ENCODE measurements around the gene ACAD10.
"Not testable (repeated sequence)": the region's sequence is repeated elsewhere in the genome, so short reads cannot be mapped to it uniquely, and the experiment has no call there.

The ACAD10 gene

DNA sequence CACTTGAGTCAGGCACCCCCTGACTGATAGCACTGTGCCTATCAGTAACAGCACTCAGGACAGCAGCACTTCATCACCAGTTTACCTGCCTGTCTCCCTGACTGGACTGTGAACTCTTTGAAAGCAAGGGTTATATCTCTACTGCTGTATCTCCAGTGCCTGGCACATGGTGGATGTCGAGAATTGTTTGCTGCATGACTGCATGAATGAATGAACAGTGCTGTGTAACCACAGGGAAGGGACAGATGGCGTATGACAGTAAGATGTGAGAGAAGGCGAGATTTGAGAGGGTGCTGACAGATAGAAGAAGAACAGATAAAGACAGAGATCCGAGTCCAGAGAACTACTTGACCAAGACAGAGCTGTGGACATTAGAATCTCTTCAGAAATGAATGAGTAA lies 29.8 kb upstream of the ACAD10 start:
- Histone ChIP-seq H3K9ac (ENCODE audit: low read length) (no peak overlapping the region), H3K9me3 (ENCODE audit: low read length) (no peaks in the 10 kb centered on the region), H3K4me3 (ENCODE audit: low read depth in 1 of 2, low read length in 2 of 2) (no peak overlapping the region), H3K27ac (ENCODE audit: low read depth, low read length) (no peak overlapping the region), H3K36me3 (ENCODE audit: insufficient read depth, low read length) (peaks cover 58% of the 10 kb centered on the region), H3K27me3 (ENCODE audit: control insufficient read depth in 1 of 2, insufficient read depth in 2 of 2, low read length in 2 of 2) (no peaks in the 10 kb centered on the region), H3K4me1 (ENCODE audit: insufficient read depth, low read length) (no peaks in the 10 kb centered on the region)

DNA sequence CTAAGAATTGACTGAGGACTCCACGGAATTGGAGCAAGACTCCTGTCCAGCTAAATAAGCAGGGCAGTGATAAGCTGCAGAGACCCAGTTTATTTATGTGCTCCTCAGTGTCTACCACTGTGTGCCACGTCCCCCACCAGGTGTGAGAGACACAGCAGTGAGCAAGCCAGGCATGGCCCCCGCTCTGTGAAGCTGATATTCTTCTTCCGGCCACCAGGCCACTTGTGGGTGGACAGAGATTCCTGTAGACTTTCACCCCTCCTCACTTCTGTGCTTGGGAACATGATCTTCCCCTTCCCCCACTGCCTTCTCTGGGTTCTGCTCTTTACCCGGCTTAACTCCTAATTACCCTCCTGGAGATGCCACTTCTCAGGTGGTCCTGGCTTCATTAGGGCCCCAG lies 21.4 kb upstream of the ACAD10 start:
- Histone ChIP-seq H3K9me3 (ENCODE audit: low read length) (no peaks in the 10 kb centered on the region), H3K4me3 (ENCODE audit: low read depth in 1 of 2, low read length in 2 of 2) (no peak overlapping the region), H3K27me3 (ENCODE audit: control insufficient read depth in 1 of 2, insufficient read depth in 2 of 2, low read length in 2 of 2) (no peaks in the 10 kb centered on the region), H3K4me1 (ENCODE audit: insufficient read depth, low read length) (no peaks in the 10 kb centered on the region), H3K9ac (ENCODE audit: low read length) (no peak overlapping the region), H3K36me3 (ENCODE audit: insufficient read depth, low read length) (peaks cover 60% of the 10 kb centered on the region), H3K27ac (ENCODE audit: low read depth, low read length) (no peak overlapping the region)

DNA sequence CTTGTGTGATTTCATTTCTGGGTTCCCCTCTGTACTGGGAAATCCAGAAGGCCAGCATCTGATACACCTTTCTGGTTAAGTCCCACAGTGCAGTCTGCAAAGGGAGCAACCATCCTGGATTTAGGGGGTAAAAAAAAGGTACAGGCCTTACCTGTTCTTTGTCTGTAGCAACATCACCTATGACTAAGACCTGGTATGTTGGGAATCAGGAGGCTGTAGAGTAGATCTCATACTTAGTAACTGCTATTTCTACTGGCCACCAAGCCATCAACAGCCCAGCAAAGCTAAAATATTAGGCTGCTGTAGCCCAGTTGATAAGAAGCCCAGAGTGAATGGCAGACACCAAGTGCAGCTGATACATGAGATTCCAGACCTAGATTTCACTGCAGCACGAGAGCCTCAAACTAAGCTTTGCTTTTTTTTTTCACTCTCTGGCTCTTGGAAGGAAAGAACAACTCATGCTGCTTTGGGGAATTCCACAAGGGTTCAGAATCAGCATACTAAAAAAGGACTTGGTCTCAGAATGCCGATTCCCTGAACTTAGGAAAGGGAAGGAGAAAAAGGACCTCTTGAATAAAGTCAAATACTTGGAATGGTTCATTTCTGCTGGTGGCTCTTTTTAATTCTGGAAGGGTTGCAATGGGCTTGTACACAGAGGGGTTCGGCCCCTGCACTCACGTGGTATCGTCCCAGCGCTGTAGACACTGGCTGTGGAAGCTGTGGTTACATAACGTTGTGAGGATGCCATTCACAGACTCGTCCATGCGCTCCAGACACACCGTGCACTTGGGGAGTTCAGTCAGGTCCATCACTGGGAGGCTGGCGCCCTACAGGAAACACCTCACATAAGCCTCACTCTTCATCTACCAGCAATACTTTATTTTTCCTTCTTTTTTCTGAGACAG lies 20.6 kb upstream of the ACAD10 start:
- Histone ChIP-seq H3K9ac (ENCODE audit: low read length) (no peak overlapping the region), H3K4me1 (ENCODE audit: insufficient read depth, low read length) (no peaks in the 10 kb centered on the region), H3K4me3 (ENCODE audit: low read depth in 1 of 2, low read length in 2 of 2) (no peak overlapping the region), H3K27me3 (ENCODE audit: control insufficient read depth in 1 of 2, insufficient read depth in 2 of 2, low read length in 2 of 2) (no peaks in the 10 kb centered on the region), H3K9me3 (ENCODE audit: low read length) (no peaks in the 10 kb centered on the region), H3K36me3 (ENCODE audit: insufficient read depth, low read length) (peaks cover 60% of the 10 kb centered on the region), H3K27ac (ENCODE audit: low read depth, low read length) (no peak overlapping the region)

DNA sequence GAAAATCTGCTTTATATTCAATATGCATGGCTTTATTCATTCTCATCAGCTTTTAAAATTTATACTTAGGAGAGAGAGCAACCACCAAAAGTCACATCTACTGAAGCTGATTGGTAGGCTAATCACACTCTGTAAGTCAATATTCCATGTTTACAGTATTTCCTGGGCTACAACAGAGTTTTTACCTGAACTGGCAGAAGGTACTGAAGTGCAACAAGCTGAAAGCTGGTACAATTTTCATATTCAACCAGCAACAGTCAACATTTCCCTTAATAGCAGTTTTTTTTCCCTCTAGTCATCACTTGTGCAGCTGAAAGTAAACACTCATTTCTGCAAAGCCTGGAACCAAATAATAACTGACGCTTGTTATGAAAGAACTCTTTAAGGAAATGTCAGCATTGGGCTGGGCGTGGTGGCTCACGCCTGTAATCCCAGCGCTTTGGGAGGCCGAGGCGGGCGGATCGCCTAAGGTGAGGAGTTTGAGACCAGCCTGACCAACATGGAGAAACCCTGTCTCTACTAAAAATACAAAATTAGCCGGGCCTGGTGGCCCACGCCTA lies 13.0 kb upstream of the ACAD10 start:
- peaks cover 4% of the 10 kb centered on the region for H3K4me1 ChIP-seq (ENCODE audit: insufficient read depth, low read length)
- no peaks in the 10 kb centered on the region for H3K9me3 ChIP-seq (ENCODE audit: low read length)
- H3K4me3 ChIP-seq (ENCODE audit: low read depth in 1 of 2, low read length in 2 of 2), result no peak overlapping the region
- peaks cover 69% of the 10 kb centered on the region for H3K36me3 ChIP-seq (ENCODE audit: insufficient read depth, low read length)
- no peak overlapping the region for H3K9ac ChIP-seq (ENCODE audit: low read length)
- H3K27me3 ChIP-seq (ENCODE audit: control insufficient read depth in 1 of 2, insufficient read depth in 2 of 2, low read length in 2 of 2), result no peaks in the 10 kb centered on the region
- H3K27ac ChIP-seq (ENCODE audit: low read depth, low read length), result no peak overlapping the region

DNA sequence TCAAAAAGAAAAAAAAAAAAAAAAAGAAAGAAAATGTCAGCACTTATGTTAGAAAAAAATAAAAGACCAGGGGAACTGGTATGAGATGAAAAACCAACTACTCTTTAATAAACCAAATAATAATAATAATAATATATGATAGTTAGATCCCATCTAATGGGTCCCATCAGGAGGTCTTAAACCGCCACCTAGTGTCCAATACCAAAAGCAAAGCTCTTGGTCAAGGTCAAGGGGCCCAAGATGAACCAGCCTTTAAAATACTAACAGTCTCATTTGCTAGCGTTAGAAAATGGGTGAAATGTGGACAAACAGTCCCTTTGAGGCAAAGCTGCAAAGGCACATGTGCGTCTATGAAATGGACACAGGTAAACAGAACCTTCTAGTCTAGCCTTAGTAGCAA lies 12.3 kb upstream of the ACAD10 start:
- no peaks in the 10 kb centered on the region for H3K27me3 ChIP-seq (ENCODE audit: control insufficient read depth in 1 of 2, insufficient read depth in 2 of 2, low read length in 2 of 2)
- no peak overlapping the region for H3K9ac ChIP-seq (ENCODE audit: low read length)
- no peak overlapping the region for H3K27ac ChIP-seq (ENCODE audit: low read depth, low read length)
- H3K36me3 ChIP-seq (ENCODE audit: insufficient read depth, low read length), result peaks cover 72% of the 10 kb centered on the region
- peaks cover 4% of the 10 kb centered on the region for H3K4me1 ChIP-seq (ENCODE audit: insufficient read depth, low read length)
- no peaks in the 10 kb centered on the region for H3K9me3 ChIP-seq (ENCODE audit: low read length)
- H3K4me3 ChIP-seq (ENCODE audit: low read depth in 1 of 2, low read length in 2 of 2), result no peak overlapping the region

DNA sequence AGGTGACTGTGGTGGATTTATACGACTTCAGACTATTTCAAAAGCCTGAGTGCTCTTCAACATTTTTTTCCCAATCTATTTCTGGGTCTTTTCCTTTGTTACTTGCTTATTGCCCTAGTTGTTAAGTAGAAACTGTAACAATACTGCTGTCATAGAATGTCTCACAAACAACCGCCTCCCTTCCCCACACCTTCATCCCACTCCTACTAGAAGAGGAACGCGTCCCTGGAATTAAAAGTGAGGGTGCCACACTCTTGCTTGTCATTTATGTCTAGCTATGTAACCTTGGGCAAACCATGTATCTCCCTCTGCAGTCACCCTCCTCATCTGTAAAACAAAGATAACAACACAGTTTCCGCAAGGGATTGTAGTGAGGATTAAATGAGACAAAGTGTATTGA lies 8.7 kb upstream of the ACAD10 start:
- H3K9ac ChIP-seq (ENCODE audit: low read length), result no peak overlapping the region
- peaks cover 64% of the 10 kb centered on the region for H3K36me3 ChIP-seq (ENCODE audit: insufficient read depth, low read length)
- H3K4me1 ChIP-seq (ENCODE audit: insufficient read depth, low read length), result peaks cover 4% of the 10 kb centered on the region
- H3K9me3 ChIP-seq (ENCODE audit: low read length), result no peaks in the 10 kb centered on the region
- no peaks in the 10 kb centered on the region for H3K27me3 ChIP-seq (ENCODE audit: control insufficient read depth in 1 of 2, insufficient read depth in 2 of 2, low read length in 2 of 2)
- H3K4me3 ChIP-seq (ENCODE audit: low read depth in 1 of 2, low read length in 2 of 2), result no peak overlapping the region
- H3K27ac ChIP-seq (ENCODE audit: low read depth, low read length), result no peak overlapping the region

DNA sequence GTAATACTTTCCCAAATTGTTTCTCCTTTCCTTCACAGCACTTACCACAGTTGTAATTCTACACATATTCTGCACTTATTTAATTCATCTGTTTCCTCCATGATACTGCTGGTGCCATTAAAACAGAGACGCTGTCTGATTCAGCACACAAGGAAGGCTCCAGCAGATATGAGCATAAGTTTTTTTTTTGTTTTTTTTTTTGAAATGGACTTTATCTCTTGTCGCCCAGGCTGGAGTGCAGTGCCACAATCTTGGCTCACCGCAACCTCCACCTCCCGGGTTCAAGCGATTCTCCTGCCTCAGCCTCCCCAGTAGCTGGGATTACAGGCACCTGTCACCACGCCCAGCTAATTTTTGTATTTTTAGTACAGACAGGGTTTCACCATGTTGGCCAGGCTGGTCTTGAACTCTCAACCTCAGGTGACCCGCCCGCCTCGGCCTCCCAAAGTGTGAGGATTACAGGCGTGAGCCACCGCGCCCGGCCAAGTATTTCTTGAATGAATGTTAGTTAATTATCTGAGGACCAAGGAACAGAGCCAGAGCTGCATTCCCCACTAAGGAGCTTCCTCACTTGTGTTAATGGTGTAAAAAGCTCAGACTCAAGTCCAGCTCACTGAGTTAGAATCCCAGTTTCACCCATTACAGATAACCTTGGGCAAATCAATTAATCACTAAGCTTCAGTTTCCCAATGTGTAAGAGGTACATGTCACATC lies 1.2 kb upstream of the ACAD10 start:
- H3K27ac ChIP-seq (ENCODE audit: low read depth, low read length); H3K27me3 ChIP-seq (ENCODE audit: control insufficient read depth in 1 of 2, insufficient read depth in 2 of 2, low read length in 2 of 2); H3K9me3 ChIP-seq (ENCODE audit: low read length): not testable (repeated sequence)
- peak overlapping the region; percentile 97 for H3K9ac ChIP-seq (ENCODE audit: low read length)
- peaks cover 27% of the 10 kb centered on the region for H3K4me1 ChIP-seq (ENCODE audit: insufficient read depth, low read length)
- H3K36me3 ChIP-seq (ENCODE audit: insufficient read depth, low read length), result peaks cover 22% of the 10 kb centered on the region
- H3K4me3 ChIP-seq (ENCODE audit: low read depth in 1 of 2, low read length in 2 of 2), result peak overlapping the region; percentile 87 to 100

DNA sequence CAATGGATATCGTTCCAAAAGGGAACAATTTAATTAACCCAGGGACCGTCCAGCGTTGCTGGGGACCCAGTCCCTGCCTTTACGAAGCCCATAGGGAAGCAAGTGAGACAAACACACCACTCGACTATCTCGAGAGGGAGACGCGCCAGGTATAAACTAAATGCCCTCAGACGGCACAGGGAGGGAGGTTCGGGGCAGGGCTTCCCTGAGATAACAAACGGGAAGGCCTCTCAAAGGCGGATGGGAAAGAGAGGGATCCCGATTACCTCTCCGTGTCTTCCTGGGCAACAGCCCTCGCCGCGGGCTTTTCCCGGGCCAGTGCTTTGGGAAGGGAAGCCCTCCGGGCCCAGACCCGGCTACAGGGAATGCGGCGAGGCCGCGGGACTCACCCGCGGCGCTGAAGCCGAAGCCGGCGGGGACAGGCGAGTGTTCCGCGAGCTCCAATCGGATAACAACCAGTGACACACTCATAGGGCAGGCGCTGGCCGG lies 487 bp upstream of the ACAD10 start:
- peaks cover 16% of the 10 kb centered on the region for H3K36me3 ChIP-seq (ENCODE audit: insufficient read depth, low read length)
- no peaks in the 10 kb centered on the region for H3K9me3 ChIP-seq (ENCODE audit: low read length)
- H3K27ac ChIP-seq (ENCODE audit: low read depth, low read length), result peak overlapping the region; percentile 93
- peaks cover 27% of the 10 kb centered on the region for H3K4me1 ChIP-seq (ENCODE audit: insufficient read depth, low read length)
- H3K4me3 ChIP-seq (ENCODE audit: low read depth in 1 of 2, low read length in 2 of 2), result peak overlapping the region; percentile 87 to 100
- no peaks in the 10 kb centered on the region for H3K27me3 ChIP-seq (ENCODE audit: control insufficient read depth in 1 of 2, insufficient read depth in 2 of 2, low read length in 2 of 2)
- peak overlapping the region; percentile 97 for H3K9ac ChIP-seq (ENCODE audit: low read length)

DNA sequence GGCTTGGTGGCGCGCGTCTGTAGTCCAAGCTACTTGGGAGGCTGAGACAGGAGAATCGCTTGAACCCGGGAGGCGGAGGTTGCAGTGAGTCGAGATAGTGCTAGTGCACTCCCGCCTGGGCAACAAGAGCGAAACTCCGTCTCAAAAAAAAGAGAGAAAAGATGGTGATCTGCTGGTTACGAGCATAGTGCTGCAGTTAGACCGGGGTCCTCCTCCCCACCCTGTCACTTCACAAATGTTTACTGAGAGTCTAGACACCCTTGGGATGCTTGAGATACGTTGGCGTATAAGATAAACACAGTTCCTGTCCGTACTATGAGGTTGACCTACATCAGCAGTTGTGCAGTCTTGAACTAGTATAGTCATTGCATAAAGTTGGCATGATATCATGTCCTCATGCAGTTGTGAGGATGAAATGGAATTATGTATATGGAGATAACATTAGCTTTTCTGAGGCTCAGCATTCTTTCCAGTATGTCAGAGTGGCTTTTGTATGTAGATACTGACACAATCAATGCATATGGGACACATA lies 787 bp downstream of the ACAD10 start:
- H3K9ac ChIP-seq (ENCODE audit: low read length), result peak overlapping the region; percentile 91
- H3K27me3 ChIP-seq (ENCODE audit: control insufficient read depth in 1 of 2, insufficient read depth in 2 of 2, low read length in 2 of 2), result no peaks in the 10 kb centered on the region
- peaks cover 27% of the 10 kb centered on the region for H3K4me1 ChIP-seq (ENCODE audit: insufficient read depth, low read length)
- H3K36me3 ChIP-seq (ENCODE audit: insufficient read depth, low read length), result peaks cover 10% of the 10 kb centered on the region
- H3K27ac ChIP-seq (ENCODE audit: low read depth, low read length), result no peak overlapping the region
- peak overlapping the region; percentile 87 to 100 for H3K4me3 ChIP-seq (ENCODE audit: low read depth in 1 of 2, low read length in 2 of 2)
- H3K9me3 ChIP-seq (ENCODE audit: low read length), result no peaks in the 10 kb centered on the region

DNA sequence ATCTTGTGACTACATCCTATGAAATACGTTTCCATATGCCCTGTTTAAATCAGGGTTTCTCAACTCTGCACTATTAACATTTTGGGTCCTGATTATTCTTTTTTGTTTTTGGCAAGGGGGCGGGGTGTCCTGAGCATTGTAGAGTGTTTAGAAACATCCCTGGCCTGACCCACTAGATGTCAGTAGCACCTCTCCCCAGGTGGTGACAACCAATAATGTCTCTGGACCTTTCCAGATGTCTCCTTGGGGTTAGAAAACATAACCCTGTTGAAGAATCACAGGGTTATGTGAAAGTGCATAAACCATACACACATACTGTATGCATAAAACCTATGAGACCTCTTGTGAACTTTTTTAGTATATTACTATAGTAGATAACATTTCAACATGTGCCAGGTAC lies 1.4 kb downstream of the ACAD10 start:
- Histone ChIP-seq H3K4me3 (ENCODE audit: low read depth in 1 of 2, low read length in 2 of 2) (no peak overlapping the region), H3K27me3 (ENCODE audit: control insufficient read depth in 1 of 2, insufficient read depth in 2 of 2, low read length in 2 of 2) (no peaks in the 10 kb centered on the region), H3K9me3 (ENCODE audit: low read length) (no peaks in the 10 kb centered on the region), H3K36me3 (ENCODE audit: insufficient read depth, low read length) (peaks cover 7% of the 10 kb centered on the region), H3K27ac (ENCODE audit: low read depth, low read length) (no peak overlapping the region), H3K4me1 (ENCODE audit: insufficient read depth, low read length) (peaks cover 27% of the 10 kb centered on the region), H3K9ac (ENCODE audit: low read length) (no peak overlapping the region)

DNA sequence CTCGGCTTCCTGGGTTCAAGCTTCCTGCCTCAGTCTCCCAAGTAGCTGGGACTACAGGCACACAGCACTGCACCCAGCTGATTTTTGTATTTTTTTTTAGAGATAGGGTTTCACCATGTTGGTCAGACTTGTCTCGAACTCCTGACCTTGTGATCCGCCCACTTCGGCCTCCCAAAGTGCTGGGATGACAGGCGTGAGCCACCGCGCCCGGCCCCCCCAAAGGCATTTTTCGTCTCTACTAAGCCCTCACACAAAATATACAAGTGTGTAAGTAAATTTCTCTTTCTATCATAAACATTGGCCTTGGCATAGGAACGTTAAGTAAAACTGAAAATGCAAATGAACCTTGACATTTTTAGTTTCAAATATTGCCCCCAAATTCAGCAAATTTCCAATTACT lies 2.1 kb downstream of the ACAD10 start:
- Histone ChIP-seq H3K9me3 (ENCODE audit: low read length) (no peaks in the 10 kb centered on the region), H3K4me1 (ENCODE audit: insufficient read depth, low read length) (peaks cover 27% of the 10 kb centered on the region), H3K27me3 (ENCODE audit: control insufficient read depth in 1 of 2, insufficient read depth in 2 of 2, low read length in 2 of 2) (no peaks in the 10 kb centered on the region), H3K36me3 (ENCODE audit: insufficient read depth, low read length) (peaks cover 6% of the 10 kb centered on the region), H3K27ac (ENCODE audit: low read depth, low read length) (no peak overlapping the region), H3K9ac (ENCODE audit: low read length) (no peak overlapping the region), H3K4me3 (ENCODE audit: low read depth in 1 of 2, low read length in 2 of 2) (no peak overlapping the region)
